GM12801 (cell line): Measurements from ENCODE around the gene CDC42SE2.

Experiments used
- CTCF ChIP-seq: IDR thresholded peaks from one replicate; pipeline ENCODE4 v1.5.1; 2011; ENCODE audit warnings: control low read depth; ENCODE audit not compliant: insufficient read length; ENCODE audit errors: extremely low read depth

Gene CDC42SE2

DNA sequence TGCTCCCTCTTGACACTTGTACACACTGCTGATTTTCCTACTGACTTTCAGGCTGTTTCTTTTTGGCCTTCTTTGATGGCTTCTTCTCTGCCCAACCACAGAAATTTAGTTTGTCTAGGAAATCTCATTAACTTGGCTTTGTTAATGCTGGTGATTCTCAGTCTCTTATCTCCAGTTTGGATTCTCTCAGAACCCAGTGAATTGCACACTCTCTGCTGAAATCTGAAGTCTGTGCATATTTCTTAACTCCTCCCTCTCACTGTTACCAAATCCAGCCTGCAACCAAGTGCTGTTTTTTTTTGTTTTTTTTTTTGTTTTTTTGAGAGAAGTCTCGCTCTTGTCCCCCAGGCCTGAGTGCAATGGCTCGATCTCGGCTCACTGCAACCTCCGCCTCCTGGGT lies 117.2 kb downstream of the CDC42SE2 start:
- TF ChIP-seq CTCF, result no peak

- no peak for TF ChIP-seq CTCF
These were observed 117.9 kb downstream of the CDC42SE2 start for GRCh38 chr5:131381777-131382176.

DNA sequence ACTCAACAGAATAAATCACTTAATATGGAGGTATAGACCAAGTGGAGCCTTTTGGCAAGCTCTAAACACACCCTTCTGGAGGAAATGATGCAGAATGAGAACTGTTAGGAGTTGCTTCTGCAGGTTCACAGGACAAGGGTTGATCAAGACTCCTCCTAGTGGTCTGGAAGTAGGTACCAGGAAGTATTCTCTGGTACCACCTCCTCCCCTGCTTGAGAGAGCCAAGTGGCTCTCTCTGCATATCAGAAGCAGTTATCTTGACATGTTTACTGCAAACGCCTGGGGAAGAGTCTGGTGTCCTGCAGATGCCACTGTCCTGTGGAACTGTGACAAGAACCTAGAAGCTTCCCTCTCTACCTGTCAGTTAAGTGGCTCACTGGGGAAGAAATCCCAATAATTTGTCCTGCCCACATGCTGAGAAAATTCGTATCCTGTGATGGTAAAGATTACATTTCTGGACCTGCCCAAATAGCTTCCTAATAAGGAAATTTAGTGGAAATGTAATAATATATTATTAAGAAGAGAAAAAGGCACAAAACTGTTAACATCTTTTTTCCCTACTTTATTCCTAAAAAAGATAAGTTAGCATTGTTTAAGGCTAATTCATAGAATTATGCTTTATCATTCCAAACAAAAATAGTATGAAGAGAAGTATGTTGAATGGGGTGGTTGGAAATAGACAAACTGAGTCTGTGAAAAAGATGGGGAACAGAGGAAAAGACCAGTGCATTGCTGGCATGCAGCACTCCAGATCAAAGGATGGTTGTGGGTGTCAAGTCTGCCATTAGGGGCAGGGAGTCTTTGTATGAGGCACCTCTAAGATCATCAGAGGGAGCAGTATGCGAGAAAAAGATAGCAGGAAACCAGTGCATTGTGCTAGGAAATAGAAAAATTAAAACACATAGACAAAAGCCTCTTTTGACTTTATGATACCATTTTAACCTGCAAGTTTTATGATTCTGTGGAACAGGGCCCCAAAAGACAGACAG lies 118.8 kb downstream of the CDC42SE2 start:
- TF ChIP-seq CTCF, result no peak

GRCh38 chr5:131384173-131384572 lies 120.3 kb downstream of the CDC42SE2 start:
- no peak for TF ChIP-seq CTCF

- TF ChIP-seq CTCF, result no peak
These were observed 120.9 kb downstream of the CDC42SE2 start for GRCh38 chr5:131384616-131385214.

- TF ChIP-seq CTCF, result no peak
These were observed 122.3 kb downstream of the CDC42SE2 start for GRCh38 chr5:131386124-131386523.

DNA sequence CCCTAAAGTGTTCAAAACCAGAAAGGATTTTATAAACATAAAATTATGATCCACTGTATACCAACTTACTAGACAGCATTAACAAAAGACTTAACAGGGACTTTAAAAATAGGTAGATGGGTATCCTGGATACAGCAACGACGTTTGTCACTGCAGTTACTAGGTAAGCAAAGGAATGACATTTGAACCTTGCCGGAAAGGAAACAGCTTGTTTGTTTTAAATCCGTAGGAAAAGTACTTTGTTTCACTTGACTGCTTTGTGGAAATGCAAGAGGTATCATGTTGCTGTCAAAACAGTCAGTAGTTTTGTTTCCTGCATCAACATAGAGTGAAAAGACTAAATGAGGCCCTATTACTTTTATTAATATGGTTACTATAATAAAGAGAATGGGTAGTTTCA lies 122.9 kb downstream of the CDC42SE2 start:
- TF ChIP-seq CTCF, result no peak
